Measurements from ENCODE around the gene NDUFB4. TPM values are rescaled to one million over a fixed set of nuclear protein-coding genes. Genes with fewer than 3 reads are reported as not detected.
A peak's percentile ranks its signal among the peaks of the same experiment; 100 is the strongest.

NDUFB4 gene
- total RNA-seq, 4 donors from 2014 or later = 142 to 333 (median 256) TPM

- peak overlapping the region in 2 of 4 donors; percentile 21 to 84 for H3K27ac ChIP-seq (replicated peaks in 1 of 4)
- H3K36me3 ChIP-seq = no peaks in the 10 kb centered on the region
- intact Hi-C loops (cut with DNase I) = loop anchor here (2.0 to 10.0 kb wide), 2 partner anchors 184 to 234 kb away; partner anchors contain the start of genes GTF2E1 and RABL3
- DNase-seq (ENCODE audit: extremely low spot score) = peak; percentile 60
- no peaks in the 10 kb centered on the region for H3K9me3 ChIP-seq
- no peaks in the 10 kb centered on the region for H3K27me3 ChIP-seq
- 79% methylated on average over 12 of the region's 12 CpGs for WGBS
- peaks cover 32 to 54% (median 46%) of the 10 kb centered on the region in 4 donors for H3K4me1 ChIP-seq
- H3K4me3 ChIP-seq = no peak overlapping the region
- TF ChIP-seq POLR2A (IDR thresholded peaks at IDR 0.05; ENCODE audit: low read depth) = no peak
- TF ChIP-seq EP300 (IDR thresholded peaks at IDR 0.05) = no peak
- TF ChIP-seq POLR2AphosphoS5 (IDR thresholded peaks at IDR 0.05) = no peak
- no peak for TF ChIP-seq CTCF (IDR thresholded peaks at IDR 0.05)
Measured at GRCh38 chr3:120560304-120561250, 35.6 kb upstream of the NDUFB4 start.

GRCh38 chr3:120561251-120562045, 34.7 kb upstream of the NDUFB4 start:
- H3K9me3 ChIP-seq = no peaks in the 10 kb centered on the region
- H3K4me3 ChIP-seq = no peak overlapping the region
- intact Hi-C loops (cut with DNase I) = loop anchor here (2.0 to 10.0 kb wide), 2 partner anchors 183 to 233 kb away; partner anchors contain the start of genes GTF2E1 and RABL3
- DNase-seq (ENCODE audit: extremely low spot score) = peak; percentile 88
- TF ChIP-seq CTCF (IDR thresholded peaks at IDR 0.05) (peak; percentile 84 to 90 (median 85)), EP300 (IDR thresholded peaks at IDR 0.05) (no peak), POLR2A (IDR thresholded peaks at IDR 0.05; ENCODE audit: low read depth) (no peak), POLR2AphosphoS5 (IDR thresholded peaks at IDR 0.05) (peak in 1 of 2 donors; percentile 10)
- H3K4me1 ChIP-seq = peaks cover 30 to 46% (median 38%) of the 10 kb centered on the region in 4 donors
- peak overlapping the region in 1 of 4 donors; percentile 21 for H3K27ac ChIP-seq (replicated peaks in 1 of 4)
- 23% methylated on average over 9 of the region's 10 CpGs for WGBS
- no peaks in the 10 kb centered on the region for H3K36me3 ChIP-seq
- H3K27me3 ChIP-seq = no peaks in the 10 kb centered on the region

- 77% methylated on average over 5 of the region's 5 CpGs for WGBS
- TF ChIP-seq CTCF (IDR thresholded peaks at IDR 0.05) = no peak
Measured at GRCh38 chr3:120563356-120564022, 32.6 kb upstream of the NDUFB4 start.

GRCh38 chr3:120566243-120566975, 29.7 kb upstream of the NDUFB4 start:
- peaks cover 4 to 35% (median 17%) of the 10 kb centered on the region in 4 donors for H3K4me1 ChIP-seq
- H3K36me3 ChIP-seq = no peaks in the 10 kb centered on the region
- H3K27me3 ChIP-seq = no peaks in the 10 kb centered on the region
- DNase-seq (ENCODE audit: extremely low spot score) = peak; percentile 17
- 51% methylated on average over 4 of the region's 4 CpGs for WGBS
- TF ChIP-seq CTCF (IDR thresholded peaks at IDR 0.05) (no peak), EP300 (IDR thresholded peaks at IDR 0.05) (no peak), POLR2AphosphoS5 (IDR thresholded peaks at IDR 0.05) (no peak), POLR2A (IDR thresholded peaks at IDR 0.05; ENCODE audit: low read depth) (no peak)
- H3K9me3 ChIP-seq = no peaks in the 10 kb centered on the region
- H3K27ac ChIP-seq (replicated peaks in 1 of 4) = peak overlapping the region in 1 of 4 donors; percentile 68
- H3K4me3 ChIP-seq = no peak overlapping the region
- intact Hi-C loops (cut with DNase I) = loop anchor here (10.0 kb wide), 1 partner anchor 178 kb away; the partner anchor contains the start of genes GTF2E1 and RABL3

More at GRCh38 chr3:120563356-120564022, 32.6 kb upstream of the NDUFB4 start:
- Histone ChIP-seq H3K4me1 (peaks cover 15 to 46% (median 35%) of the 10 kb centered on the region in 4 donors), H3K9me3 (no peaks in the 10 kb centered on the region), H3K4me3 (no peak overlapping the region), H3K27me3 (no peaks in the 10 kb centered on the region), H3K27ac (replicated peaks in 1 of 4) (no peak overlapping the region), H3K36me3 (no peaks in the 10 kb centered on the region)
- DNase-seq (ENCODE audit: extremely low spot score) = peak; percentile 78
- intact Hi-C loops (cut with DNase I) = loop anchor here (10.0 kb wide), 1 partner anchor 181 kb away; the partner anchor contains the start of genes GTF2E1 and RABL3
